PC-3 (cell line): ENCODE data around the gene REST.

ENCODE experiments used
- EZH2 ChIP-seq: fragments of 300-600 bp; sonication (generic); IDR thresholded peaks from one replicate; pipeline ENCODE4 v1.6.1; 2017; ENCODE audit warnings: antibody characterized with exemption, mild to moderate bottlenecking, low read length; ENCODE audit not compliant: unreplicated experiment
- TF ChIP-seq, protein P1 (sequence below): fragments of 300-600 bp; sonication (generic); conservative IDR thresholded peaks from 2 replicates; pipeline ENCODE4 v1.5.1; 2017; ENCODE audit warnings: antibody characterized with exemption, low read depth, mild to moderate bottlenecking, low read length

DNA sequence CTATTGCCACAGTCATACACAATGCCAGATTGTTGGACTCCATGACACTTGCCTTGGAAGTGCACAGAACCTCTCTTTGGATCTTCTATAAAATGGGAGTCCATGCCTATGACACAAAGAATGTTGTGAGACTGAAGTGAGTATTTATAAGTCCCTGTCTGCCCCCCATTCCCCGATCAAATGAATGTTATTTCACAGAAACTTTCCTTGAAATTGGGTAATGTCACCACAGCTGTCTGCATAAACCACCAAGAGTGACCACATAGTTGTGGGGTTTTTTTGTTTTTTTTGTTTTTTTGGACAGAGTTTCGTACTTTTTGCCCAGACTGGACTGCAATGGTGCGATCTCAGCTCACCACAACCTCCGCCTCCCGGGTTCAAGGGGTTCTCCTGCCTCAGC, 27.1 kb upstream of the REST start:
- TF ChIP-seq EZH2, result no peak
- TF ChIP-seq, protein P1, sequence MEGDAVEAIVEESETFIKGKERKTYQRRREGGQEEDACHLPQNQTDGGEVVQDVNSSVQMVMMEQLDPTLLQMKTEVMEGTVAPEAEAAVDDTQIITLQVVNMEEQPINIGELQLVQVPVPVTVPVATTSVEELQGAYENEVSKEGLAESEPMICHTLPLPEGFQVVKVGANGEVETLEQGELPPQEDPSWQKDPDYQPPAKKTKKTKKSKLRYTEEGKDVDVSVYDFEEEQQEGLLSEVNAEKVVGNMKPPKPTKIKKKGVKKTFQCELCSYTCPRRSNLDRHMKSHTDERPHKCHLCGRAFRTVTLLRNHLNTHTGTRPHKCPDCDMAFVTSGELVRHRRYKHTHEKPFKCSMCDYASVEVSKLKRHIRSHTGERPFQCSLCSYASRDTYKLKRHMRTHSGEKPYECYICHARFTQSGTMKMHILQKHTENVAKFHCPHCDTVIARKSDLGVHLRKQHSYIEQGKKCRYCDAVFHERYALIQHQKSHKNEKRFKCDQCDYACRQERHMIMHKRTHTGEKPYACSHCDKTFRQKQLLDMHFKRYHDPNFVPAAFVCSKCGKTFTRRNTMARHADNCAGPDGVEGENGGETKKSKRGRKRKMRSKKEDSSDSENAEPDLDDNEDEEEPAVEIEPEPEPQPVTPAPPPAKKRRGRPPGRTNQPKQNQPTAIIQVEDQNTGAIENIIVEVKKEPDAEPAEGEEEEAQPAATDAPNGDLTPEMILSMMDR, result no peak
